Mucosa of gallbladder (tissue), 1 donor: ENCODE measurements around the gene RASAL1. TPM values are rescaled to one million over a fixed set of nuclear protein-coding genes. Genes with fewer than 3 reads are reported as not detected.
"Not testable (repeated sequence)": the region's sequence is repeated elsewhere in the genome, so short reads cannot be mapped to it uniquely, and the experiment has no call there.

Experiments
- DNase-seq: peaks from one replicate; pipeline ENCODE4 v3.0.0-alpha.2; 2020; ENCODE audit warnings: low spot score
- total RNA-seq: library from RNA; stranded (reverse); gene quantifications from one replicate; pipeline ENCODE4 v1.2.1, GENCODE V29; 2021
- donor health status: DM: no; HTN: no; CAD: no.

The RASAL1 gene
- total RNA-seq, 1 donor from 2014 or later = 0.92 TPM

- no peak for DNase-seq
These were observed 17.4 kb downstream of the RASAL1 start for GRCh38 chr12:113118142-113118541.

GRCh38 chr12:113117684-113118083, 17.9 kb downstream of the RASAL1 start:
- DNase-seq = not testable (repeated sequence)

GRCh38 chr12:113116875-113117274, 18.7 kb downstream of the RASAL1 start:
- no peak for DNase-seq

GRCh38 chr12:113115455-113116126, 20.0 kb downstream of the RASAL1 start:
- DNase-seq = no peak

- no peak for DNase-seq
These were observed 20.9 kb downstream of the RASAL1 start for GRCh38 chr12:113114447-113115178.

GRCh38 chr12:113113397-113113796, 22.2 kb downstream of the RASAL1 start:
- DNase-seq = no peak

- no peak for DNase-seq
These were observed 23.3 kb downstream of the RASAL1 start for GRCh38 chr12:113112043-113112899.

- DNase-seq = no peak
These were observed 24.3 kb downstream of the RASAL1 start for GRCh38 chr12:113111247-113111646.

- no peak for DNase-seq
These were observed 25.5 kb downstream of the RASAL1 start for GRCh38 chr12:113109872-113110599.

GRCh38 chr12:113109360-113109759, 26.2 kb downstream of the RASAL1 start:
- no peak for DNase-seq

- no peak for DNase-seq
These were observed 27.3 kb downstream of the RASAL1 start for GRCh38 chr12:113108308-113108707.

- DNase-seq = no peak
These were observed 29.2 kb downstream of the RASAL1 start for GRCh38 chr12:113106361-113106760.

- no peak for DNase-seq
These were observed 29.8 kb downstream of the RASAL1 start for GRCh38 chr12:113105606-113106271.

GRCh38 chr12:113104953-113105510, 30.5 kb downstream of the RASAL1 start:
- DNase-seq = no peak

- DNase-seq = no peak
These were observed 31.7 kb downstream of the RASAL1 start for GRCh38 chr12:113103756-113104450.

GRCh38 chr12:113102811-113103210, 32.8 kb downstream of the RASAL1 start:
- no peak for DNase-seq

GRCh38 chr12:113101751-113102150, 33.8 kb downstream of the RASAL1 start:
- no peak for DNase-seq

GRCh38 chr12:113099764-113100163, 35.8 kb downstream of the RASAL1 start:
- no peak for DNase-seq

GRCh38 chr12:113099364-113099763, 36.2 kb downstream of the RASAL1 start:
- no peak for DNase-seq

GRCh38 chr12:113098441-113099028, 37.0 kb downstream of the RASAL1 start:
- DNase-seq = peak; percentile 81
